ACHN (cell line): ENCODE results near the gene FOXP1.

Experiments used
- DNase-seq: peaks from one replicate; pipeline ENCODE4 v3.0.0-alpha.2; 2015
- in situ Hi-C: cut with HindIII; loops from 2 replicates; pipeline ENCODE4 v1.10.0; 2017; ENCODE audit warnings: low sequenced_read_pairs, low pct_ligation_motif_present, low pct_unique_long_range_greater_than_20kb

The FOXP1 gene

GRCh38 chr3:71235846-71236245 lies 347.7 kb downstream of the FOXP1 start:
- in situ Hi-C loops, result no loop called here
- DNase-seq, result no peak

DNA sequence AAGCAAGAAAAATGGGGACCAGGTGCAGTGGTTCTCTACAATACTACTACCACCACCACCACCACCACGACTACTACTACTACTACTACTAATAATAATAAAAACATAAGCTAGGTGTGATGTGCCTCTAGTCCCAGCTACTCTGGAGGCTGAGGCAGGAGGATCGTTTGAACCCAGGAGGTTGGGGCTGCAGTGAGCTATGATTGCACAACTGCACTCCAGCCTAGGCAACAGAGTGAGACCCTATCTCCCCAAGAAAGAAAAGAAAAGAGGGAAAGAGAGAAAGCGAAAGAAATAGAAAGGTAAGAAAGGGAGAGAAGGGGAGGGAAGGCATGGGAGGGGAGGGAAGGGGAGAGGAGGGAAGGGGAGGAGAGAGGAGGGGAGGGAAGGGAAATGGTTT lies 350.6 kb downstream of the FOXP1 start:
- DNase-seq, result no peak
- in situ Hi-C loops, result no loop called here

- DNase-seq, result no peak
- in situ Hi-C loops, result no loop called here
Observed at GRCh38 chr3:71232175-71232679, 351.3 kb downstream of the FOXP1 start.

GRCh38 chr3:71231680-71232079 lies 351.8 kb downstream of the FOXP1 start:
- DNase-seq, result no peak
- in situ Hi-C loops, result no loop called here

- in situ Hi-C loops, result no loop called here
- no peak for DNase-seq
Observed at GRCh38 chr3:71229905-71230657, 353.4 kb downstream of the FOXP1 start.

GRCh38 chr3:71228156-71228866 lies 355.2 kb downstream of the FOXP1 start:
- in situ Hi-C loops, result no loop called here
- DNase-seq, result no peak

GRCh38 chr3:71227270-71227661 lies 356.3 kb downstream of the FOXP1 start:
- in situ Hi-C loops, result no loop called here
- DNase-seq, result no peak

DNA sequence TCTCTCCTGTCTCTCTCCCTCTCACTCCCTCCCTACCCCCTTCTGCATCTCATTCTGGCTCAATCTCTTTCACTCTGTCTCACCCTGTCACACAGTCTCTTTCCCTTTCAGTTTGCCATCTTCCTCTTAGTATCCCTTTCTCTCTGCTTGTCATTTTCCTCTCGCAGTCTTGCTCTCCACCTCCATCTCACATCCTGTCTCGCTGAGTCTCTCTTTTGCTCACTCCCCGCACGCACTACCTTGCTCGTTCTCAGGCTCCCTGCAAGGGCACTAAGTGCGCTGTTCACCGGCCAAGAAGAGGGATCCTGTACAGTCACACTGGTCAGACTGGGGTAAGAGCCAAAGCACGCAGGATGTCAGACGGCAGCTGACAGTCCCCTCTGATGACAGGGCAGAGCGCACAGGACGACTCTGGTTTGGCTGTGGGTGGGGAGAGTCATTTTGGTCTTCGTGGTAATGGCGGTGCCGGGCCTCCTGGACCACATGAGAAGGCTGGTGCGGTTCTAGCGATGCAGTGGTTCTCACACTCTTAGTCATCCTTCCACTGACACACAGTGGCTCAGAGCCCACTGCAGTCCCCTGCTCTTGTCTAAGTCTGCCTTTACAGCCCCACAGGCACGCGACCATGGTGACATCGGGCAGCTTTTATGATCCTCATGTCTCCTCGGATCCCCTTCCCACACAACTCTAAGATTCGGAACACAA lies 356.8 kb downstream of the FOXP1 start:
- no peak for DNase-seq
- in situ Hi-C loops, result no loop called here

GRCh38 chr3:71225951-71226564 lies 357.5 kb downstream of the FOXP1 start:
- no peak for DNase-seq
- in situ Hi-C loops, result no loop called here

DNA sequence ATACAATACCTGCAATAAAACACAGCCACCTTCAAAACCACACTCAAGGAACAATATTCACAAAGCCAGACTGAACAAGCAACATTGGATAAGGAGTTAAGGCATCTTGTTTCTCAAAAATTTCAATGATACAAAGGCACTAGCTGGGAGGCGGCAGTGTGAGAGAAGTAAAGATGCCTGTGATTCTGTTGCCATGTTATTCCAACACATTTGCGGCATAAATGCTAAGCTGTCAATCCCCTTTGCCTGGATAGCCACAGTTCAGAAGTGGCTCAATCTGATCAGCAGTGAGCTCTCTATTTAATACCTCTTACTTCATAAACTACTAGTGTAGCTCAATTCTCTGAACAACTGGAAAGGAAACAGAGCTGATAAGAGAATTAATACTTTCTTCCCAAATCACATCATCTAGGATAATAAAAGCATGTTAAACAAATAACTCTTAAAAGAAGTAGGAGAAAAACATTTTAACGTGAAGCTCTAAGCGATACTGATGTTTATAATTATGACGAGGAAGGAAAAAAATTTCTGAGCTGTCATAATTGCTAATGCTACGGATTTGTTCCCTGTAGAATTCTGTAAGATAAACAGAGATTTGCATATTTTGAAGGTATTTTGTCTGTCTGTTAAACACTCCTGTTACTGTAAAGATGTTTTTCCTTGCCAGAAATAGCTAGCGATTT lies 358.4 kb downstream of the FOXP1 start:
- no peak for DNase-seq
- in situ Hi-C loops, result no loop called here

DNA sequence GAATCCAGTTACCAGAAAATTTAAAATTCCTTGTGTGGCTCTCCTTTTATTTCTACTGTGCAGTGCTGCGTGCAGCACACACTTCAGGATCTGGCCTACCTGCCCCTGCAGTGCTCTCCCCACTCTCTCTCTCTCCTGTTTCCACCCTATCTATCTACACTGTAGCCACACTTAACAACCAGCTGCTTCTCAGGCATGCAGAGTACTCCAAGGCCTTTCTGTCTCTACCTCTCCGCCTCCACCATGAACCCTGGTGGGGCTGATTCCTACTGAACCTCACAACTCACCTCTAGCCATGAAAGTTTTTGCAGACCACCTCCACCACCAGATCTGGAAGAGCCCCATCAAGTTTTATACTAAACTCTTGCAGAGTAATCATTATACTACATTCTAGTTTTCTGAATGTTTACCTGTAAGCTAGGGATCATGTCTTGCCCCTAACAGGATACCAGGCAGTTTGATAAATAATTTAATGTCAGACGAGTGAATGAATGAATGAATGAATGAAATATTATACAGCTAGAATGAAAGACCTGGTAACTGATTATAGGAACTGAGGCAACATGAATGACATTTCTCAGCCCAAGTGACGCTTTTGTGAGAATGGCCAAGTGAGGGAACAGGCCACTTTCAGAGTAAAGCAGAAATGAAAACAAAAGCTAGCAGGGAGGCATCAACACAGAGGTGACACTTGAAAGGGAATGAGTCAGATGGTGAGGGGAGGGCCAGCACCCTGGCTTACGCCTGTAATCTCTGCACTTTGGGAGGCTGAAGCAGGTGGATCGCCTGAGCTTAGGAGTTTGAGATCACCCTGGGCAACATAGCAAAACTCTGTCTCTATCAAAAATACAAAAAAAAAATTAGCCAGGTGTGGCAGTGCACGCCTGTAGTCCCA lies 363.5 kb downstream of the FOXP1 start:
- DNase-seq, result no peak
- in situ Hi-C loops, result no loop called here

DNA sequence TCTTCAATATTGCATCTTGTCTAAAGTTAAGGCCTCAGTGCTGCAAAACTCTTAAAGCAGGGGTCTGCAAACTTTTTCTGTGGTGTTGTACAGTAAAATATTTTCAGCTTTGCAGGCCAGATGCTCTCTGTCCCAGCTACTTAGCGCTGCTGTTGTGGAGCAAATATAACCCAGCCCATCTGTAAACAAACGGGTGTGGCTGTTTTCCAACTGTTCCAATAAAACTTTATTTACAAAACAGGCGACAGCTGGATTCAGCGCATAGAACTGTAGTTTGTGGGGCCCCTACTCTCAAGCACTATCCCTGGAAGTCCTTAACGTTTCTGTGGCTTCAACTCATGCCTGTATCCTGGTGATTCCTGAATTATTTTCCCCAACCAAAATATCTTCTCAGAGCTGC lies 365.0 kb downstream of the FOXP1 start:
- no peak for DNase-seq
- in situ Hi-C loops, result no loop called here

GRCh38 chr3:71217640-71218222 lies 365.8 kb downstream of the FOXP1 start:
- in situ Hi-C loops, result no loop called here
- DNase-seq, result no peak

DNA sequence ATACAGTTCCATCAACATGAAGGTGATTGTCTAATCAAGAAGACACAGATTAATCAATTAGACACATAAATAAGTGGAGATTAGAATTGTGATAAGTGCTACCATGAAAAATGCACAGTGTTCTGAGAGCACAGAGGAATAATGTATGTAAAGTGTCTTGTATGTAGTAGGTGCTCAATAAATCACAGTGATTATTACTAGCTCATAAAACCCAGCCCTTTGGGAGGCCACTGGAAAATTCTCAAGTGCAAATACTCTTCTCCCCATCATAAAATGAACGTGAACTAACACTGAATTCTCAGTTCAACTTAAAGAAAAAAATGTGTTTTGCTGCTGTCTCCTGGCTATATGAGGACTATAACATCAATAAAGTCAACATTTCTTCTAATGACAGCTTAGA lies 368.2 kb downstream of the FOXP1 start:
- in situ Hi-C loops, result no loop called here
- DNase-seq, result no peak

GRCh38 chr3:71214797-71215196 lies 368.7 kb downstream of the FOXP1 start:
- no peak for DNase-seq
- in situ Hi-C loops, result no loop called here

- in situ Hi-C loops, result no loop called here
Observed at GRCh38 chr3:71214016-71214415, 369.5 kb downstream of the FOXP1 start.

GRCh38 chr3:71211083-71211482 lies 372.4 kb downstream of the FOXP1 start:
- in situ Hi-C loops, result no loop called here
- DNase-seq, result no peak

More at GRCh38 chr3:71214016-71214415, 369.5 kb downstream of the FOXP1 start:
- DNase-seq, result no peak
